NB4 (cell line): ENCODE measurements around the gene CCDC169.

ENCODE experiments used
- DNase-seq: peaks from one replicate; pipeline ENCODE4 v3.0.0; 2010; ENCODE audit warnings: low read depth
- H3K4me3 ChIP-seq: one replicate; pipeline ENCODE4 v1.5.1; 2011; ENCODE audit warnings: mild to moderate bottlenecking, low read depth, low read length, moderate library complexity
- CTCF ChIP-seq: IDR thresholded peaks from one replicate; pipeline ENCODE4 v1.5.1; 2012; ENCODE audit warnings: low read depth, low read length
- MAX ChIP-seq: IDR thresholded peaks from 2 replicates; pipeline ENCODE4 v1.6.1; 2011; ENCODE audit warnings: low read depth, low read length
- MYC ChIP-seq: IDR thresholded peaks from 2 replicates; pipeline ENCODE4 v1.6.1; 2011; ENCODE audit warnings: low read depth, low read length
- POLR2A ChIP-seq: IDR thresholded peaks from 2 replicates; pipeline ENCODE4 v1.6.1; 2011; ENCODE audit warnings: mild to moderate bottlenecking; ENCODE audit not compliant: insufficient read length; ENCODE audit errors: extremely low read depth

The CCDC169 gene

GRCh38 chr13:36297366-36298338 lies at the start of gene CCDC169:
Gene CCDC169, minus strand, starts transcription at chr13:36297814. Its CDS starts 95 bp downstream, at chr13:36297719.
- TF ChIP-seq MAX = peak; percentile 97
- TF ChIP-seq MYC = peak; percentile 98
- peak; percentile 98 for TF ChIP-seq POLR2A
- no peak for TF ChIP-seq CTCF
- peak; percentile 91 for DNase-seq
- H3K4me3 ChIP-seq = peak within 1 kb of the TSS; percentile 87

- peak; percentile 96 for DNase-seq
- H3K4me3 ChIP-seq = peak within 1 kb of the TSS; percentile 93
Observed at GRCh38 chr13:36346222-36347083, 48.8 kb upstream of the CCDC169 start, which contains the start of gene SPART. Gene SPART, minus strand, starts transcription at chr13:36346394. Its CDS starts 10,564 bp downstream, at chr13:36335830.

GRCh38 chr13:36345438-36346221 lies 48.0 kb upstream of the CCDC169 start:
- peak; percentile 90 for DNase-seq
- H3K4me3 ChIP-seq = peak overlapping the region; percentile 93
- TF ChIP-seq MYC (peak; percentile 32; the same call in 1 of the 2 replicates), POLR2A (peak; percentile 74), CTCF (no peak), MAX (peak; percentile 62)

More at GRCh38 chr13:36346222-36347083, 48.8 kb upstream of the CCDC169 start, which contains the start of gene SPART:
- TF ChIP-seq POLR2A = peak; percentile 71
- TF ChIP-seq CTCF = peak; percentile 97
- peak; percentile 93 for TF ChIP-seq MYC
- TF ChIP-seq MAX = peak; percentile 98

- peak overlapping the region; percentile 93 for H3K4me3 ChIP-seq
- peak; percentile 67 for DNase-seq
- no peak; the same call in 1 of the 2 replicates for TF ChIP-seq MYC
- no peak for TF ChIP-seq POLR2A
- no peak for TF ChIP-seq MAX
- TF ChIP-seq CTCF = no peak
Observed at GRCh38 chr13:36344886-36345437, 47.3 kb upstream of the CCDC169 start.
